Fibroblast of skin of left quadriceps (primary cell): ENCODE data around the gene SERAC1.
"Not testable (repeated sequence)": the region's sequence is repeated elsewhere in the genome, so short reads cannot be mapped to it uniquely, and the experiment has no call there.

Experiments
- DNase-seq, 2 experiments: peaks; one replicate each; pipeline ENCODE4 v3.0.0-alpha.2; 2013; ENCODE audit warnings: low read depth in 2 of 2

Gene SERAC1

DNA sequence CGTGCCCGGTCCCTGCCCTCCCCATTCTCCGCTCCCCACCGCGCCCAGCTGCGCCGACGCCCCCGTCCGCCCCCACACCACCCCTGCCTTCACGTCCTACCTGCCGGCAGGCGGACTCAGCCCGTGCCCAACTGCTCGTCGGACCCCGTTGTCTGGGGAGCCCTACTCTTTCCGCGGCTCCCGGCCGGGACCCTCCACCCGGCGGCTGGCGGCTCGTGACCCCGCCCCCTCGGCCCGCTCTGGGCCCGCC, at the start of gene SERAC1:
Gene SERAC1, minus strand, starts transcription at position 223 of the 250 bp plus-strand sequence. CDS start 9,899 bp downstream, outside the sequence.
- no peak for DNase-seq

GRCh38 chr6:158213925-158214674, 46.0 kb upstream of the SERAC1 start:
- peak; percentile 44 to 59 for DNase-seq

- peak; percentile 32 to 41 for DNase-seq
Observed at GRCh38 chr6:158211273-158212055, 43.4 kb upstream of the SERAC1 start.

GRCh38 chr6:158209582-158210333, 41.7 kb upstream of the SERAC1 start:
- not testable (repeated sequence) for DNase-seq

DNA sequence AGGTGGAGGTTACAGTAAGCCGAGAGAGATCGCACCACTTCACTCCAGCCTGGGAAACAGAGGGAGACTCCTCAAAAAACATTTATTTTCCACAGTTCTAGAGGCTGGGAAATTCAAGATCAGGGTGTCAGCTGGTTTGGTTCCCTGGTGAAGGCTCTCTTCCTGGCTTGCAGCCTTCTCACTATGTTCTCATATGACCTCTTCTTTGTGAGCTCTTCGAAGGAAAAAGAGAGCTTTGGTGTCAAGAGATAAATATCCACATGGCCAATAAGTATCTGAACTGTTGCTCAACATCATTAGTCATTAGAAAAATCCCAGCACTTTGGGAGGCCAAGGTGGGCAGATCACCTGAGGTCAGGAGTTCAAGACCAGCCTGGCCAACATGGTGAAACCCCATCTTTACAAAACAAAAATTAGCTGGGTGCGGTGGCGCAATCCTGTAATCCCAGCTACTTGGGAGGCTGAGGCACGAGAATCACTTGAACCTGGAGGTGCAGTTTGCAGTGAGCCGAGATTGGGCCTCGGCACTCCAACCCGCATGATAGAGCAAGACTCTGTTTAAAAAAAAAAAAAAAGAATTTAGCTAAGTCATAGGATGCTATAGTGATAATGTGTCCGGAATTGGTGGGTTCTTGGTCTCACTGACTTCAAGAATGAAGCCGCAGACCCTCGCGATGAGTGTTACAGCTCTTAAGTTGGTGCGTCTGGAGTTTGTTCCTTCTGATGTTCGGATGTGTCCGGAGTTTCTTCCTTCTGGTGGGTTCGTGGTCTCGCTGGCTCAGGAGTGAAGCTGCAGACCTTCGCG, 40.4 kb upstream of the SERAC1 start:
- not testable (repeated sequence) for DNase-seq

- no peak for DNase-seq
Observed at GRCh38 chr6:158207422-158207788, 39.3 kb upstream of the SERAC1 start.

GRCh38 chr6:158206740-158207421, 38.8 kb upstream of the SERAC1 start:
- no peak for DNase-seq

DNA sequence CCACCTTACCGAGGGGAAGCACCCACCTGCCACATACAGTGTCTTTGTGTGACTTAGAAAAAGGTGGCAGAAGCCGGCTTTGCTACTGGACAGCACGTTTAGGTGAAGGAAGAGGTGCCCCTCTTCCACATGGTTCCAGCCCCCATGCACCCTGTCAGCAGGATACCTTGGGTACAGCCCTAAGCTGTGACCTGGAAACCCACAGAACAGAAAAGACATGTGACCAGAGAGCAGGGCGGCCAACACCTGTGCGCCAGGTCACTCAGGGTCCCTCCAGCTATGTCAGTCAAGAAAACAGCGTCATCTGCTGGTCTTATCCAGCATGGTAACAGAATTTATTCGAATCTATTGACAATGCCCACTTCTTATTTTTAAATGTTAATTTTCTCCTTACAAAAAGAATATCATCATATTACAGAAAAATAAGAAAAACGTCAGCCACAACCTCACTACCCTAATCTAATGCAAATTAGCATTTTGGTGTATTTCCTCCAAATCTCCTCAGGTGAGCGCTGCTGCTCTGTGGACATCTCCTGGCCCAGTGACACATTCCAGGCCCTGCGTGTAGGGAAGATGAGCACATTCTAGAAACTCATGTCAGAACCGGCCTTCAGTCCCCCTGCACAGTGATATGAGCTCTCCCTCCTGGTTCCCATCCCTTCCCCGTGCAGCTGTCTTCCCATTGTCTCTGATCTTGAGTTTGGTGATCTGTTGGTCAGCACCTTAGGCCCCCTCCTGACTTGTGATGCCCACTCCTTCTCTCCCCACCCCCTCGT, 37.3 kb upstream of the SERAC1 start:
- DNase-seq: no peak

- no peak for DNase-seq
Observed at GRCh38 chr6:158198461-158198860, 30.4 kb upstream of the SERAC1 start.

DNA sequence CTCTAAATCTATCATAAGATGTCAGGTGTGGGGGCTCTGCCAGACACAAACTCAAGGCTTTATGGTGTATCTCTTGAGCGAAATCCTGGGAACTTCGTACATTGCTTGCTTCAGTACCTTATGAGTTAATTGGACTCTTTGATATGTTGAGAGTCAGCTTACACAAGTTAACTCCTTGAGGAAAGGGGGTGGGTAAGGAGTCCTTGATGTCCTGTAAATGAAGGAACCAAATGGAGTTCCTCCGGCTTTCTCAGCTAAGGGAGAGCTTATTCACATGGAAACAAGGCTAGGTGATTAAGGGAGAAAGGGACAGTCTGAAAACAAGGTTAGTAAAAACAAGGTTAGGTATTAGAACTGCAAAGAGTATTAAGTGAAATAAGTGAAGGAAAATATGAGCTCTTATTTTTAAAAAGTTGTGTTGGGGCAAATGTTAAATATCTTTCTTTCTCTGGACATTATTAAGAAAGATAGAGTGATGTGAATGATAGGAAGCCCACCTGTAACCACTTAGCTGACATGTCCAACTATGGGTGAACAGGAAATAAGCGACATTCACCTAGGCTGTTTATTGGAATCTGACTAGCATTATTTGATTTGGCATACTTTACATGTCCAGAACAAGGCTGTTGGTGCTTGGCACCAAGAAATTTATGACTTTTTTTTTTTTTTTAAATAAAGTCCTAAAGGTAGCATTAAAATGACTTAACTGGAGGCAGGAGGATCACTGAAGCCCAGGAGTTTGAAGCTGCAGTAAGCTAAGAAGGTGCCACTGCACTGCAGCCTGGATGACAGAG, 26.6 kb upstream of the SERAC1 start:
- no peak for DNase-seq

DNA sequence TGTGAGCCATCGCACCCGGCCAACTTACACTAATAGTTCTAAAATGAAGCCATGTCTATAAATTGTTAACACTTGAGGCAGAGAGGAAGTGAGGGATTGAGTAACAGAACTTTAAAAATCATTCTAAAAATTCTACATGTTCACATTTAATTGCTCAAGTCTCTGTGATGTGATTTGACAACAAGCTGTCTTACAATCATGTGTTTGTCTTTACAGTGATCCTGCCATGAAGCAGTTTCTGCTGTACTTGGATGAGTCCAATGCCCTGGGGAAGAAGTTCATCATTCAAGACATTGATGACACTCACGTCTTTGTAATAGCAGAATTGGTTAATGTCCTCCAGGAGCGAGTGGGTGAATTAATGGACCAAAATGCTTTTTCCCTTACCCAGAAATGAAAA, 23.7 kb upstream of the SERAC1 start:
- no peak for DNase-seq

GRCh38 chr6:158191032-158191431, 23.0 kb upstream of the SERAC1 start:
- DNase-seq: no peak

DNA sequence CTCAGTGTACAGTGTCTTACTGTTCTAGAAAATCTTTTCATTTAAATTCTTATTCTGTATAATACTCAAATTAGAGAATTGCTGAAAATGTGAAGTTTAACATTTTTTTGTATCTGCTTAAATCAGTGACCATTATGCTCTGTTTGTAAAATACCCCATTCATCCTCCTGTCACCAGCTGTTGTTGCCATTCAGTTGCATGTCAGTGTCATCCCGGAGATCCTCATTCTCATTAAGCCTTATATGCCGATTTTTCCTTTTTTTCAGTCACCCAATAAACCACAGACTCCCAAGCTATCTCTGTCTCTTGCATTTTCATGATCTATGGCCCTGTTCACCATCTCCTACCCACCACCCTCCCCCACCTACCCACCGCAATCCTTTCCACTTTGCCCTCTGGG, 20.5 kb upstream of the SERAC1 start:
- no peak for DNase-seq

DNA sequence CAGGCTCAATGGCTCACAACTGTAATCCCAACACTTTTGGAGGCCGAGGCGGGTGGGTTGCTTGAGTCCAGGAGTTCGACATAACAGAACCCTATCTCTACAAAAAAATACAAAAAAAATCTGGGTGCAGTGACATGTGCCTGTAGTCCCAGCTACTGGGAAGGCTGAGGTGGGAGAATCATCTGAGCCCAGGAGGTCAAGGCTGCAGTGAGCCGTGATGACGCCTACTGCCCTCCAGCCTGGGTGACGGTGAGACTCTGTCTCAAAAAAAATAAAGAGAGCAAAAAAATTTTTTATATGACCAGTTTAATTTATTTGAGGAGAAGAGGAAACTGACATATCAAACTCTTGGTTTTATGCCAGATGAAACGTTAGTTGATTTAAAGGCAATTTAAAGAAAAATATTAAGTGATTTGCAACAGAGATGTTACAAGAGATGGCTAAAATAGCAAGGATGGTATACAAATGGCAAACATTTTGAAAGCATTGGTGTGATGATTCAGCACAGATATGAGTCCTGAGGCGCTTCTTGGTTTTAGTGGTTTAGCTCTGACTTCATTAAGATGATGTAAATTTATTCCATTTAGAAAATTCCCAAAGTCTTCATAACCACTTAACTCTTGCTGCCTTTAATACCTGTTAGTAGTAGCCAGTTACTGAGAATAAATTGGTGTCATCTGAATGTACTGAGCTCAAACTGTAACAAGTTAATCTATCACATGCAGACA, 17.8 kb upstream of the SERAC1 start:
- peak; percentile 54 to 59 for DNase-seq

DNA sequence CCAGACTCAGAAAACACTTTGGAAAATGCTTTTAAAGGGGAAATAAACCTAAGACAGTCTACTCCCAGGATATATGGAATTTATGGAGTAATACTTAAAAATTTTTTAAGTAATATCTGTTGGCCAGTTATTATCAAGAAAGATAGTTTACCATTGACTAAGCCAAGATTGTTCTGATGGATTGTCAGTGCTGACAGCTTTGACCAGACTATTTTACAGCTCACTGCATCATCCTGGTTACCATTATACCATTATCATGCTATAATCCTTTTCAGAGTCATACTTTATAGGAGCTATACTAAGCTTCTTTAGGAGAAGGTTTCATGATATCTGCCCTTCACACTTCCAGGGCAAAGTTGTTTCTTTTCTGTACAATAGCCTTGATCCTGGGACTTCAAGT, 16.5 kb upstream of the SERAC1 start:
- peak; percentile 56 for DNase-seq

GRCh38 chr6:158183174-158183972, 15.3 kb upstream of the SERAC1 start:
- DNase-seq: not testable (repeated sequence)

DNA sequence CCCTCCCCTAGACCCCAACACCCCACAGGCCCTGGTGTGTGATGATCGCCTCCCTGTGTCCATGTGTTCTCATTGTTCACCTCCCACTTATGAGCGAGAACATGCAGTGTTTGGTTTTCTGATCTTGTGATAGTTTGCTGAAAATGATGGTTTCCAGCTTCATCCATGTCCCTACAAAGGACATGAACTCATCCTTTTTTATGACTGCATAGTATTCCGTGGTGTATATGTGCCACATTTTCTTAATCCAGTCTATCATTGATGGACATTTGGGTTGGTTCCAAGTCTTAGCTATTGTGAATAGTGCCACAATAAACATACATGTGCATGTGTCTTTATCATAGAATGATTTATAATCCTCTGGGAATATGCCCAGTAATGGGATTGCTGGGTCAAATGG, 9.7 kb upstream of the SERAC1 start:
- DNase-seq: not testable (repeated sequence)

GRCh38 chr6:158175111-158175510, 7.0 kb upstream of the SERAC1 start:
- DNase-seq: no peak
